CD14-positive monocyte (primary cell): ENCODE measurements around the gene SLC6A1. TPM values are rescaled to one million over a fixed set of nuclear protein-coding genes. Genes with fewer than 3 reads are reported as not detected.

Experiments
- DNase-seq, 3 donors: peaks; one replicate each; pipeline ENCODE4 v3.0.0-alpha.2; 2011 to 2022
- H2AFZ ChIP-seq: 2 replicates; pipeline ENCODE4 v1.6.0; 2012; ENCODE audit warnings: mild to moderate bottlenecking, low read depth, low read length, inconsistent platforms; ENCODE audit not compliant: insufficient read depth, poor library complexity, severe bottlenecking
- H3K27ac ChIP-seq, 2 donors: 1 replicate in 1 of 2; 2 replicates in 1 of 2; pipeline ENCODE4 v1.5.1; 2012 to 2013; ENCODE audit warnings: low read length in 2 of 2, control low read depth in 1 of 2, inconsistent platforms in 1 of 2, low read depth in 1 of 2, mild to moderate bottlenecking in 1 of 2
- H3K27me3 ChIP-seq, 2 donors: one replicate each; pipeline versions ENCODE4 v1.6.0 to v1.6.1; 2011 to 2013; ENCODE audit warnings: low read length in 2 of 2; ENCODE audit not compliant: control insufficient read depth in 2 of 2, insufficient read depth in 2 of 2
- H3K36me3 ChIP-seq, 2 donors: replicated peaks in 1 of 2; 1 replicate in 1 of 2; 2 replicates in 1 of 2; pipeline versions ENCODE4 v1.5.1 to v1.6.1; 2012 to 2013; ENCODE audit warnings: low read length in 2 of 2, control low read depth in 1 of 2, inconsistent platforms in 1 of 2, mild to moderate bottlenecking in 1 of 2; ENCODE audit not compliant: insufficient read depth in 2 of 2, control insufficient read depth in 1 of 2
- H3K4me1 ChIP-seq, 2 donors: 1 replicate in 1 of 2; 2 replicates in 1 of 2; pipeline versions ENCODE4 v1.5.1 to v1.6.1; 2012 to 2013; ENCODE audit warnings: low read length in 2 of 2, control low read depth in 1 of 2, inconsistent platforms in 1 of 2, mild to moderate bottlenecking in 1 of 2, moderate library complexity in 1 of 2; ENCODE audit not compliant: insufficient read depth in 2 of 2, control insufficient read depth in 1 of 2
- H3K4me2 ChIP-seq: replicated peaks from 2 replicates; pipeline ENCODE3; 2012; ENCODE audit warnings: low read length, moderate library complexity, mild to moderate bottlenecking; ENCODE audit not compliant: poor library complexity, severe bottlenecking; ENCODE audit errors: extremely low read depth
- H3K4me3 ChIP-seq, 3 experiments: fragments of 200-600 bp in 1 of 3; sonication (generic) in 1 of 3; replicated peaks in 1 of 3; 1 replicate in 2 of 3; 2 replicates in 1 of 3; pipeline ENCODE4 v1.5.1; 2011 to 2013; ENCODE audit warnings: low read length in 3 of 3, mild to moderate bottlenecking in 3 of 3, control low read depth in 2 of 3, low read depth in 2 of 3, inconsistent platforms in 1 of 3, moderate library complexity in 1 of 3
- H3K79me2 ChIP-seq: 2 replicates; pipeline ENCODE4 v1.6.0; 2012; ENCODE audit warnings: mild to moderate bottlenecking, control low read depth, inconsistent platforms, low read length, moderate library complexity; ENCODE audit not compliant: insufficient read depth
- H3K9ac ChIP-seq: 2 replicates; pipeline ENCODE4 v1.6.0; 2017; ENCODE audit warnings: low read length, mild to moderate bottlenecking; ENCODE audit not compliant: insufficient read depth, poor library complexity, severe bottlenecking
- H3K9me3 ChIP-seq, 2 donors: replicated peaks in 1 of 2; 1 replicate in 1 of 2; 2 replicates in 1 of 2; pipeline versions ENCODE4 v1.5.1 to v1.6.1; 2012 to 2013; ENCODE audit warnings: low read length in 2 of 2, control low read depth in 1 of 2; ENCODE audit not compliant: control insufficient read depth in 1 of 2, insufficient read depth in 1 of 2
- H4K20me1 ChIP-seq: 2 replicates; pipeline ENCODE4 v1.6.0; 2012; ENCODE audit warnings: mild to moderate bottlenecking, low read length, control low read depth, moderate library complexity; ENCODE audit not compliant: insufficient read depth
- H3K27ac Mint-ChIP-seq, 7 donors: one replicate each; pipeline ENCODE4 v1.8.0; 2020; ENCODE audit warnings: mild to moderate bottlenecking in 7 of 7, mixed read lengths in 7 of 7, moderate library complexity in 6 of 7, inconsistent platforms in 2 of 7
- H3K27me3 Mint-ChIP-seq, 3 donors: one replicate each; pipeline ENCODE4 v1.8.0; 2021 to 2022; ENCODE audit warnings: low read depth in 3 of 3, mild to moderate bottlenecking in 3 of 3, mixed read lengths in 3 of 3, moderate library complexity in 3 of 3, inconsistent platforms in 1 of 3
- H3K36me3 Mint-ChIP-seq, 2 donors: one replicate each; pipeline ENCODE4 v1.8.0; 2020; ENCODE audit warnings: mixed read lengths in 2 of 2, inconsistent platforms in 1 of 2, mild to moderate bottlenecking in 1 of 2
- H3K4me1 Mint-ChIP-seq: one replicate; pipeline ENCODE4 v1.8.0; 2020; ENCODE audit warnings: mild to moderate bottlenecking, mixed read lengths
- H3K4me3 Mint-ChIP-seq, 2 donors: one replicate each; pipeline ENCODE4 v1.8.0; 2020; ENCODE audit warnings: mild to moderate bottlenecking in 2 of 2, mixed read lengths in 2 of 2, moderate library complexity in 1 of 2
- H3K9me3 Mint-ChIP-seq, 7 donors: one replicate each; pipeline ENCODE4 v1.8.0; 2020 to 2022; ENCODE audit warnings: mixed read lengths in 7 of 7, mild to moderate bottlenecking in 6 of 7, moderate library complexity in 6 of 7, inconsistent platforms in 2 of 7
- CTCF ChIP-seq: fragments of 200-600 bp; IDR thresholded peaks from one replicate; pipeline ENCODE4 v1.8.0; 2022; ENCODE audit warnings: antibody characterized with exemption, mild to moderate bottlenecking
- WGBS: methylation state at CpG from one replicate; pipeline ENCODE4 v1.1.5; 2013; ENCODE audit warnings: missing lambda C conversion rate; ENCODE audit not compliant: insufficient coverage; 5-methylcytosine and 5-hydroxymethylcytosine counted together
- intact Hi-C, 2 donors: fragments of 100-400 bp; cut with micrococcal nuclease; formaldehyde crosslinking; loops; one replicate each; pipeline versions ENCODE4 v1.15.0 to v1.15.1; 2023
- polyA plus RNA-seq, 3 donors: library from polyadenylated mRNA; depleted of rRNA in 1 of 3; unstranded in 2 of 3; stranded (reverse) in 1 of 3; fragments of 300-500 nt in 2 of 3; fragments of >200 nt in 1 of 3; fragmentation: Illumina TruSeq in 2 of 3; gene quantifications; 1 replicate in 2 of 3; 2 replicates in 1 of 3; pipeline ENCODE4 v1.2.3, GENCODE V29; 2012 to 2021

Gene SLC6A1
- polyA plus RNA-seq, 3 donors, result not detected

GRCh38 chr3:11076711-11077110, 84.2 kb downstream of the SLC6A1 start:
- DNase-seq, result no peak
- H4K20me1 ChIP-seq, result no peaks in the 10 kb centered on the region
- TF ChIP-seq CTCF, result no peak
- H3K27me3 ChIP-seq, result no peaks in the 10 kb centered on the region
- peaks cover 67% of the 10 kb centered on the region for H3K4me1 Mint-ChIP-seq
- peaks cover 1 to 2% of the 10 kb centered on the region in 2 donors for H3K36me3 Mint-ChIP-seq
- H3K27me3 Mint-ChIP-seq, result peaks cover 0 to 2% (median 1%) of the 10 kb centered on the region in 3 donors
- no peaks in the 10 kb centered on the region for H3K79me2 ChIP-seq
- H2AFZ ChIP-seq, result no peak overlapping the region
- H3K27ac Mint-ChIP-seq, result peak overlapping the region; percentile 63 to 94 (median 90)
- H3K9me3 Mint-ChIP-seq, result peaks cover 0 to 7% (median 4%) of the 10 kb centered on the region in 7 donors
- no peak overlapping the region for H3K9ac ChIP-seq
- peaks cover 67 to 70% of the 10 kb centered on the region in 2 donors for H3K4me1 ChIP-seq
- no peak overlapping the region for H3K4me3 Mint-ChIP-seq
- no peaks in the 10 kb centered on the region for H3K36me3 ChIP-seq
- no peaks in the 10 kb centered on the region for H3K9me3 ChIP-seq
- H3K4me2 ChIP-seq, result no peak overlapping the region
- no peak overlapping the region for H3K4me3 ChIP-seq
- peak overlapping the region in 1 of 2 donors; percentile 68 for H3K27ac ChIP-seq
- 100% methylated on average over 4 of the region's 6 CpGs for WGBS
- intact Hi-C loops, result no loop called here

- intact Hi-C loops, result no loop called here
These were observed 84.9 kb downstream of the SLC6A1 start for GRCh38 chr3:11077466-11077865.

More at GRCh38 chr3:11077466-11077865, 84.9 kb downstream of the SLC6A1 start:
- peak; percentile 87 to 94 (median 94) for DNase-seq
- Mint-ChIP-seq H3K36me3 (peaks cover 2 to 3% of the 10 kb centered on the region in 2 donors), H3K4me3 (no peak overlapping the region), H3K27me3 (peaks cover 0 to 2% (median 1%) of the 10 kb centered on the region in 3 donors), H3K27ac (peak overlapping the region; percentile 83 to 94 (median 92)), H3K4me1 (peaks cover 60% of the 10 kb centered on the region), H3K9me3 (peaks cover 0 to 7% (median 4%) of the 10 kb centered on the region in 7 donors)
- H2AFZ ChIP-seq, result no peak overlapping the region
- no peak for TF ChIP-seq CTCF
- H3K4me3 ChIP-seq, result peak overlapping the region in 1 of 3 experiments; percentile 13
- peak overlapping the region; percentile 24 for H3K4me2 ChIP-seq
- H3K9me3 ChIP-seq, result no peaks in the 10 kb centered on the region
- no peaks in the 10 kb centered on the region for H4K20me1 ChIP-seq
- WGBS, result no CpG with 5 or more reads among the region's 2 CpGs
- no peaks in the 10 kb centered on the region for H3K79me2 ChIP-seq
- peaks cover 59 to 62% of the 10 kb centered on the region in 2 donors for H3K4me1 ChIP-seq
- no peaks in the 10 kb centered on the region for H3K27me3 ChIP-seq
- H3K27ac ChIP-seq, result peak overlapping the region; percentile 57 to 68
- no peaks in the 10 kb centered on the region for H3K36me3 ChIP-seq
- H3K9ac ChIP-seq, result no peak overlapping the region
